Hematopoietic multipotent progenitor cell treated with erythropoietin and hydrocortisone succinate and interleukin-3 and kit ligand, for 6 days (in vitro differentiated cells): ENCODE results near the gene KCNC1.

Experiments
- DNase-seq: peaks from one replicate; pipeline ENCODE4 v3.0.0-alpha.2; 2015

KCNC1 gene

GRCh38 chr11:17775507-17776211 is 41.1 kb downstream of the KCNC1 start:
- DNase-seq, result no peak

- no peak for DNase-seq
Measured at GRCh38 chr11:17776212-17776875, 41.8 kb downstream of the KCNC1 start.

- no peak for DNase-seq
Measured at GRCh38 chr11:17777086-17777737, 42.6 kb downstream of the KCNC1 start.

- DNase-seq, result no peak
Measured at GRCh38 chr11:17777738-17778091, 43.1 kb downstream of the KCNC1 start.

- DNase-seq, result no peak
Measured at GRCh38 chr11:17778352-17778751, 43.8 kb downstream of the KCNC1 start.

- no peak for DNase-seq
Measured at GRCh38 chr11:17778956-17779860, 44.6 kb downstream of the KCNC1 start.

GRCh38 chr11:17779861-17780594 is 45.4 kb downstream of the KCNC1 start:
- no peak for DNase-seq

GRCh38 chr11:17780668-17781067 is 46.1 kb downstream of the KCNC1 start:
- DNase-seq, result no peak

- DNase-seq, result no peak
Measured at GRCh38 chr11:17781221-17781620, 46.6 kb downstream of the KCNC1 start.

- DNase-seq, result no peak
Measured at GRCh38 chr11:17781626-17782025, 47.0 kb downstream of the KCNC1 start.

- DNase-seq, result no peak
Measured at GRCh38 chr11:17782145-17782544, 47.6 kb downstream of the KCNC1 start.

- no peak for DNase-seq
Measured at GRCh38 chr11:17782603-17783337, 48.2 kb downstream of the KCNC1 start.

- no peak for DNase-seq
Measured at GRCh38 chr11:17783878-17784277, 49.3 kb downstream of the KCNC1 start.

GRCh38 chr11:17786824-17787525 is 52.4 kb downstream of the KCNC1 start:
- no peak for DNase-seq

- DNase-seq, result no peak
Measured at GRCh38 chr11:17788084-17788483, 53.5 kb downstream of the KCNC1 start.

GRCh38 chr11:17790453-17790852 is 55.9 kb downstream of the KCNC1 start:
- no peak for DNase-seq

GRCh38 chr11:17791144-17791543 is 56.6 kb downstream of the KCNC1 start:
- DNase-seq, result no peak

- no peak for DNase-seq
Measured at GRCh38 chr11:17792161-17792560, 57.6 kb downstream of the KCNC1 start.

- no peak for DNase-seq
Measured at GRCh38 chr11:17793642-17794170, 59.1 kb downstream of the KCNC1 start.

GRCh38 chr11:17794981-17795380 is 60.4 kb downstream of the KCNC1 start:
- DNase-seq, result no peak

GRCh38 chr11:17796154-17796553 is 61.6 kb downstream of the KCNC1 start:
- no peak for DNase-seq
